Hematopoietic multipotent progenitor cell treated with erythropoietin and hydrocortisone succinate and interleukin-3 and kit ligand, for 6 days (in vitro differentiated cells): ENCODE measurements around the gene ACTN1.

ENCODE experiments used
- DNase-seq: peaks from one replicate; pipeline ENCODE4 v3.0.0-alpha.2; 2015

Gene ACTN1

GRCh38 chr14:68949601-68949965 is 29.5 kb downstream of the ACTN1 start:
- DNase-seq = no peak

GRCh38 chr14:68948686-68949600 is 30.2 kb downstream of the ACTN1 start:
- no peak for DNase-seq

GRCh38 chr14:68947802-68948201 is 31.3 kb downstream of the ACTN1 start:
- DNase-seq = peak; percentile 33

GRCh38 chr14:68946489-68946822 is 32.6 kb downstream of the ACTN1 start:
- DNase-seq = no peak

- peak; percentile 39 for DNase-seq
Observed at GRCh38 chr14:68945585-68946488, 33.3 kb downstream of the ACTN1 start.

- DNase-seq = no peak
Observed at GRCh38 chr14:68945190-68945584, 33.9 kb downstream of the ACTN1 start.

GRCh38 chr14:68944162-68944561 is 34.9 kb downstream of the ACTN1 start:
- DNase-seq = no peak

- DNase-seq = no peak
Observed at GRCh38 chr14:68943107-68943506, 36.0 kb downstream of the ACTN1 start.

GRCh38 chr14:68942296-68943035 is 36.6 kb downstream of the ACTN1 start:
- DNase-seq = no peak

GRCh38 chr14:68941820-68942219 is 37.3 kb downstream of the ACTN1 start:
- DNase-seq = no peak

- no peak for DNase-seq
Observed at GRCh38 chr14:68940614-68941185, 38.4 kb downstream of the ACTN1 start.

- DNase-seq = no peak
Observed at GRCh38 chr14:68939893-68940613, 39.0 kb downstream of the ACTN1 start.

GRCh38 chr14:68939181-68939892 is 39.8 kb downstream of the ACTN1 start:
- DNase-seq = no peak

GRCh38 chr14:68938271-68939150 is 40.6 kb downstream of the ACTN1 start:
- no peak for DNase-seq

GRCh38 chr14:68937471-68938270 is 41.4 kb downstream of the ACTN1 start:
- peak; percentile 69 for DNase-seq

- no peak for DNase-seq
Observed at GRCh38 chr14:68936980-68937379, 42.1 kb downstream of the ACTN1 start.

- no peak for DNase-seq
Observed at GRCh38 chr14:68936476-68936875, 42.6 kb downstream of the ACTN1 start.

- no peak for DNase-seq
Observed at GRCh38 chr14:68935761-68936214, 43.3 kb downstream of the ACTN1 start.

GRCh38 chr14:68934066-68934465 is 45.0 kb downstream of the ACTN1 start:
- DNase-seq = no peak
